ENCODE measurements around the gene NLRC5.

GRCh38 chr16:57113664-57114063 is 124.3 kb downstream of the NLRC5 start:
- TF ChIP-seq CTCF (IDR thresholded peaks at IDR 0.05) (no peak), POLR2A (IDR thresholded peaks at IDR 0.05) (no peak)
